Measurements from ENCODE around the gene SPDYE17.
"Not testable (repeated sequence)": the region's sequence is repeated elsewhere in the genome, so short reads cannot be mapped to it uniquely, and the experiment has no call there.

The SPDYE17 gene

GRCh38 chr7:76974793-76975579, 57.2 kb downstream of the SPDYE17 start:
- intact Hi-C loops (cut with DNase I): not testable (repeated sequence)
- peak in 1 of 10 donors; percentile 33 for DNase-seq

- intact Hi-C loops (cut with DNase I); DNase-seq: not testable (repeated sequence)
Measured at GRCh38 chr7:76974336-76974735, 57.8 kb downstream of the SPDYE17 start.

GRCh38 chr7:76972391-76972790, 59.8 kb downstream of the SPDYE17 start:
- intact Hi-C loops (cut with DNase I); DNase-seq: not testable (repeated sequence)

Measured in posterior cingulate gyrus (tissue), 11 donors.